ENCODE results near the gene MPI.
A peak's percentile ranks its signal among the peaks of the same experiment; 100 is the strongest.

Gene MPI

DNA sequence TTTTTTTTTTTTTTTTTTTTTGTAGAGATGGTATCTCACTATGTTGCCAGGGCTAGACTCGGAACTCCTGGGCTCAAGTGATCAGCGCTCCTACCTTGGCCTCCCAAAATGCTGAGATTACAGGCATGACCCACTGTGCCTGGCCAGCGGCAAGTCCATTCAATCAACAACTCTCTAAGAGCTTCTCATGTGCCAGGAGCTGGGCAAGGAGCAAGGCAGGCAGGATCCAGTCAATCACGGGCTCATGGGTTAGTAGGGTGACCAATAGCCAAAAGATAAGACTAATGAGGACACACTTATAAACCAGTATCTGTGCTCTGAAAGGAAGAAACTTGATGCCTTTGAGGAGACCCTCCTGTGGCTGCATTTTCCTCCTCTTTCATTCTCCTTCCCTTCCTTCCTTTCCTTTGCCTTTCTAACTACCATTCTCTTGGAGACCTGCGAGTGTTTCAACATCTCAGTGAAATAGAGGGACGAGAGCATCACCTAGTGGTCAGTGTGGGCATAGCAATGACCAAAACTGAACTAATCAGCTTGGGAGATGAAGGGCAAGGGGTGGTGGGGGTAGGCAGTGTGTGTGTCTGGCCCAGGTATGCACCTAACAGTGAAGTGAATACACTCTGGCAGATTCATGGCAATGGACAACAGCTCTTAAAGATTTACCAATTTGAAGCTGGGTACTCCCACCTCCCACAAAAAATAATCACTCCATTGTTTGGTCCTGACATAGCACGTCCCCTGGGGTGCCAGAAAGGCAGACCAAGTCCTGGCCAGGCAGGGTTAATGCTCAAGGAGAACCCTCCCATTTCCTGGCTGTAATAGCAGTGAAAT lies 60.5 kb downstream of the MPI start:
- DNase-seq: peak; percentile 72

DNA sequence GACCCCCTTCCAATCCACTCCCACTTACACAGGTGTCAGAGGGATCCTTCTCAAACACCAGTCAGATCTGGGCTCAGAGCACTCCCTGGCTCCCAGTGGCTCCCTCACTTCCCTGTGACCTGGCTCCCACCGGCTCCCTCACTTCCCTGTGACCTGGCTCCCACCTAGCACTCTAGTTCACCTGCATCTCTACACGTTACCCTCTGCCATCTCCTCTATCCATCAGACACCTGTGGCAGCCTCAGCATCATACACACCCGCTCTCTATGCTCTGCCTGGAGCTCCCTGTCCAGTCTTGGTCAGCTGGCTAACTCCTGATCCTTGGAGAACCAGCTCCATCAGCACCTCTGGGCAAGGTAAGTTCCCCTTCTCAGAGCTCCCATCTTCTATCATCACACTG lies 61.2 kb downstream of the MPI start:
- no peak for DNase-seq
